H1 (cell line): ENCODE results near the gene TSKS. TPM values are rescaled to one million over a fixed set of nuclear protein-coding genes. Genes with fewer than 3 reads are reported as not detected.

ENCODE experiments used
- CTCF ChIA-PET: fragments of 300-600 bp; sonication (Branson Sonifier 250); formaldehyde crosslinking; loops from one replicate; lab custom pipeline; 2021; ENCODE audit not compliant: partially characterized antibody; lab: Charles Lee
- POLR2A ChIA-PET: fragments of 300-600 bp; sonication (Branson Sonifier 250); formaldehyde crosslinking; loops from one replicate; lab custom pipeline; 2021; ENCODE audit warnings: inconsistent platforms; ENCODE audit not compliant: partially characterized antibody; lab: Charles Lee
- DNase-seq, 2 experiments: peaks; one replicate each; pipeline versions ENCODE4 v3.0.0 to v3.0.0-alpha.2; 2010 to 2022; ENCODE audit warnings: low spot score in 2 of 2, low read depth in 1 of 2, mixed read lengths in 1 of 2
- FAIRE-seq: peaks from 2 replicates; lab custom pipeline; 2011; peaks lifted over from hg19 to GRCh38; lab: Jason Lieb, UNC
- H2AFZ ChIP-seq: 2 replicates; pipeline ENCODE4 v1.8.1; 2012; ENCODE audit warnings: low read length, inconsistent platforms
- H2AK5ac ChIP-seq: 2 replicates; pipeline ENCODE4 v1.6.1; 2013; ENCODE audit warnings: low read depth, low read length
- H2BK120ac ChIP-seq: replicated peaks from 2 replicates; pipeline ENCODE3; 2013; ENCODE audit warnings: low read depth, low read length, inconsistent platforms
- H2BK12ac ChIP-seq: 2 replicates; pipeline ENCODE4 v1.6.1; 2013; ENCODE audit warnings: low read depth, low read length
- H2BK15ac ChIP-seq: 2 replicates; pipeline ENCODE4 v1.6.1; 2013; ENCODE audit warnings: low read length
- H2BK20ac ChIP-seq: 2 replicates; pipeline ENCODE4 v1.6.1; 2013; ENCODE audit warnings: low read length
- H2BK5ac ChIP-seq: 2 replicates; pipeline ENCODE4 v1.6.1; 2013; ENCODE audit warnings: low read depth, low read length
- H3K14ac ChIP-seq: 2 replicates; pipeline ENCODE4 v1.6.1; 2013; ENCODE audit warnings: inconsistent platforms; ENCODE audit not compliant: insufficient read length
- H3K18ac ChIP-seq: 2 replicates; pipeline ENCODE4 v1.6.1; 2013; ENCODE audit warnings: low read length; ENCODE audit errors: extremely low read depth
- H3K23ac ChIP-seq: 2 replicates; pipeline ENCODE4 v1.6.1; 2013; ENCODE audit warnings: inconsistent platforms; ENCODE audit not compliant: insufficient read length
- H3K23me2 ChIP-seq: 2 replicates; pipeline ENCODE4 v1.6.1; 2013; ENCODE audit warnings: low read depth, low read length
- H3K27ac ChIP-seq: 2 replicates; pipeline ENCODE4 v1.6.1; 2011; ENCODE audit warnings: low read depth, low read length, inconsistent platforms
- H3K27me3 ChIP-seq, 4 experiments: replicated peaks in 1 of 4; 1 replicate in 1 of 4; 2 replicates in 3 of 4; pipeline versions ENCODE4 v1.6.1 to v1.8.1; 2011 to 2013; ENCODE audit warnings: low read length in 3 of 4, mild to moderate bottlenecking in 3 of 4, inconsistent platforms in 2 of 4, mixed read lengths in 2 of 4, moderate library complexity in 1 of 4; ENCODE audit not compliant: control insufficient read depth in 3 of 4, insufficient read depth in 3 of 4; ENCODE audit errors: extremely low read depth in 1 of 4
- H3K36me3 ChIP-seq, 4 experiments: 2 replicates each; pipeline versions ENCODE4 v1.6.1 to v1.8.1; 2011 to 2013; ENCODE audit warnings: mild to moderate bottlenecking in 4 of 4, low read length in 3 of 4, moderate library complexity in 2 of 4, control low read depth in 1 of 4, inconsistent platforms in 1 of 4; ENCODE audit not compliant: insufficient read depth in 4 of 4, control insufficient read depth in 2 of 4
- H3K4ac ChIP-seq: replicated peaks from 2 replicates; pipeline ENCODE3; 2013; ENCODE audit warnings: low read length, low read depth, mixed read lengths, inconsistent platforms; ENCODE audit not compliant: insufficient read length
- H3K4me1 ChIP-seq, 4 experiments: replicated peaks in 1 of 4; 1 replicate in 1 of 4; 2 replicates in 3 of 4; pipeline versions ENCODE4 v1.6.1 to v1.8.1; 2011 to 2013; ENCODE audit warnings: low read length in 3 of 4, inconsistent platforms in 2 of 4, mixed read lengths in 1 of 4; ENCODE audit not compliant: insufficient read depth in 4 of 4, control insufficient read depth in 3 of 4
- H3K4me2 ChIP-seq, 2 experiments: 2 replicates each; pipeline versions ENCODE4 v1.6.1 to v1.8.1; 2011 to 2013; ENCODE audit warnings: low read depth in 2 of 2, low read length in 2 of 2, control low read depth in 1 of 2, inconsistent platforms in 1 of 2, mild to moderate bottlenecking in 1 of 2; ENCODE audit not compliant: insufficient read depth in 1 of 2
- H3K4me3 ChIP-seq, 4 experiments: fragments of 200-600, 300-600 bp in 1 of 4; sonication (generic), shearing (Covaris generic), sonication (Bioruptor Twin) in 1 of 4; 2 replicates each; pipeline versions ENCODE4 v1.5.1 to v1.8.1; 2011 to 2016; ENCODE audit warnings: low read length in 4 of 4, low read depth in 3 of 4, control low read depth in 2 of 4, inconsistent platforms in 2 of 4, mild to moderate bottlenecking in 2 of 4, mixed read lengths in 1 of 4, moderate library complexity in 1 of 4; ENCODE audit not compliant: insufficient read depth in 2 of 4; ENCODE audit errors: extremely low read depth in 1 of 4
- H3K56ac ChIP-seq: replicated peaks from 2 replicates; pipeline ENCODE3; 2013; ENCODE audit warnings: low read depth, mild to moderate bottlenecking, mixed read lengths, low read length, inconsistent platforms; ENCODE audit not compliant: insufficient read length
- H3K79me1 ChIP-seq: 2 replicates; pipeline ENCODE4 v1.6.1; 2013; ENCODE audit warnings: low read depth, low read length, control low read depth
- H3K79me2 ChIP-seq, 2 experiments: 2 replicates each; pipeline versions ENCODE4 v1.6.1 to v1.8.1; 2012 to 2013; ENCODE audit warnings: low read length in 2 of 2, mild to moderate bottlenecking in 2 of 2, inconsistent platforms in 1 of 2; ENCODE audit not compliant: insufficient read depth in 2 of 2, control insufficient read depth in 1 of 2
- H3K9ac ChIP-seq, 4 experiments: replicated peaks in 1 of 4; 1 replicate in 1 of 4; 2 replicates in 3 of 4; pipeline versions ENCODE4 v1.6.1 to v1.8.1; 2011 to 2013; ENCODE audit warnings: low read depth in 3 of 4, low read length in 3 of 4, control low read depth in 2 of 4, mild to moderate bottlenecking in 2 of 4, moderate library complexity in 2 of 4, inconsistent platforms in 1 of 4; ENCODE audit errors: extremely low read depth in 1 of 4
- H3K9me3 ChIP-seq, 2 experiments: 2 replicates each; pipeline versions ENCODE4 v1.6.1 to v1.8.1; 2012 to 2013; ENCODE audit warnings: mild to moderate bottlenecking in 2 of 2, moderate library complexity in 2 of 2, control low read depth in 1 of 2, inconsistent platforms in 1 of 2, low read depth in 1 of 2, low read length in 1 of 2, mixed read lengths in 1 of 2; ENCODE audit not compliant: insufficient read depth in 2 of 2
- H4K20me1 ChIP-seq, 2 experiments: replicated peaks in 1 of 2; 2 replicates each; pipeline versions ENCODE3 to v1.8.1; 2011 to 2013; ENCODE audit warnings: inconsistent platforms in 2 of 2, low read length in 2 of 2, mild to moderate bottlenecking in 1 of 2; ENCODE audit not compliant: insufficient read depth in 2 of 2, control insufficient read depth in 1 of 2
- H4K5ac ChIP-seq: 2 replicates; pipeline ENCODE4 v1.6.1; 2013; ENCODE audit warnings: low read length, low read depth, mixed read lengths, inconsistent platforms; ENCODE audit not compliant: insufficient read length
- H4K8ac ChIP-seq: 2 replicates; pipeline ENCODE4 v1.8.0; 2013; ENCODE audit warnings: mild to moderate bottlenecking, moderate library complexity, low read length, inconsistent platforms; ENCODE audit not compliant: insufficient read depth; ENCODE audit errors: extremely low read depth
- H4K91ac ChIP-seq: replicated peaks from 2 replicates; pipeline ENCODE3; 2013; ENCODE audit warnings: low read length, mixed read lengths, inconsistent platforms; ENCODE audit not compliant: insufficient read length
- BCL11A ChIP-seq, 2 experiments: IDR thresholded peaks; one replicate each; pipeline ENCODE4 v1.6.1; 2011; ENCODE audit warnings: low read depth in 2 of 2, low read length in 2 of 2, mild to moderate bottlenecking in 2 of 2
- CBX5 ChIP-seq: fragments of 300-800, 300-1000 bp; sonication (generic); IDR thresholded peaks from 2 replicates; pipeline ENCODE4 v1.7.1; 2016; ENCODE audit warnings: antibody characterized with exemption, low read length, low read depth
- CHD2 ChIP-seq: IDR thresholded peaks from 2 replicates; pipeline ENCODE4 v1.6.1; 2012; ENCODE audit warnings: low read length, improper control_type of control experiment
- CREB1 ChIP-seq: IDR thresholded peaks from 2 replicates; pipeline ENCODE4 v1.6.1; 2012; ENCODE audit warnings: inconsistent platforms
- EGR1 ChIP-seq: IDR thresholded peaks from 2 replicates; pipeline ENCODE4 v1.6.1; 2011; ENCODE audit warnings: low read depth, low read length, borderline replicate concordance
- EZH2 ChIP-seq: fragments of 200-600 bp; sonication (generic); IDR thresholded peaks from 2 replicates; pipeline ENCODE4 v1.7.1; 2012; ENCODE audit warnings: low read depth, mild to moderate bottlenecking, moderate library complexity, low read length, inconsistent platforms; ENCODE audit not compliant: severe bottlenecking
- JUND ChIP-seq: IDR thresholded peaks from 2 replicates; pipeline ENCODE4 v1.6.1; 2011; ENCODE audit warnings: mild to moderate bottlenecking, improper control_type of control experiment, low read length
- KDM5A ChIP-seq: fragments of 200-600 bp; IDR thresholded peaks from 2 replicates; pipeline ENCODE4 v1.7.1; 2012; ENCODE audit warnings: mild to moderate bottlenecking, low read length, inconsistent platforms, mixed read lengths
- POLR2AphosphoS5 ChIP-seq: IDR thresholded peaks from 2 replicates; pipeline ENCODE4 v1.6.1; 2011; ENCODE audit warnings: low read depth, low read length
- RAD21 ChIP-seq, 2 experiments: IDR thresholded peaks in 1 of 2; conservative IDR thresholded peaks in 1 of 2; 2 replicates each; pipeline ENCODE4 v1.6.1; 2011; ENCODE audit warnings: low read depth in 2 of 2, low read length in 2 of 2, improper control_type of control experiment in 1 of 2, inconsistent platforms in 1 of 2, mild to moderate bottlenecking in 1 of 2, moderate library complexity in 1 of 2
- SIRT6 ChIP-seq: IDR thresholded peaks from one replicate; pipeline ENCODE4 v1.7.1; 2012; ENCODE audit warnings: low read length, inconsistent platforms
- SP1 ChIP-seq: IDR thresholded peaks from 2 replicates; pipeline ENCODE4 v1.6.1; 2011; ENCODE audit warnings: low read depth, low read length
- SRF ChIP-seq: IDR thresholded peaks from 2 replicates; pipeline ENCODE4 v1.6.1; 2011; ENCODE audit warnings: mild to moderate bottlenecking, low read depth, low read length, moderate library complexity
- WGBS, 2 experiments: shearing (Covaris generic) in 1 of 2; methylation state at CpG; one replicate each; pipeline versions ENCODE4 v1.1.6 to v1.1.7; 2013 to 2015; ENCODE audit warnings: low lambda C conversion rate in 2 of 2, mixed read lengths in 2 of 2, inconsistent platforms in 1 of 2, low coverage in 1 of 2, missing lambda C conversion rate in 1 of 2; ENCODE audit not compliant: insufficient replicate concordance in 2 of 2, insufficient coverage in 1 of 2, insufficient read length in 1 of 2; ENCODE audit errors: extremely low coverage in 1 of 2, missing lambda C conversion rate in 1 of 2; 5-methylcytosine and 5-hydroxymethylcytosine counted together
- polyA plus RNA-seq, 7 experiments: library from polyadenylated mRNA; depleted of rRNA in 3 of 7; stranded (reverse) in 5 of 7; unstranded in 2 of 7; fragments of >200 nt in 5 of 7; fragments of 200-250 nt in 2 of 7; gene quantifications; 1 replicate in 5 of 7; 2 replicates in 1 of 7; 4 replicates in 1 of 7; pipeline versions ENCODE4 v1.2.1 to v1.2.3, GENCODE V29; 2011 to 2013; ENCODE audit warnings: missing spikeins in 2 of 7, mixed read lengths in 2 of 7
- total RNA-seq: library from RNA; stranded (reverse); fragmentation: NEBNext Ultra II Directional; extraction: Animal tissue kit (Norgen Biotek cat#: 25700); gene quantifications from 2 replicates; pipeline ENCODE4 v1.2.1, GENCODE V29; 2021

The TSKS gene
- total and polyA plus RNA-seq, 2 of the 8 experiments (the other 6 are each of a cell fraction or from before 2014, with no cell fraction given): 0.21 TPM; not detected in 1

DNA sequence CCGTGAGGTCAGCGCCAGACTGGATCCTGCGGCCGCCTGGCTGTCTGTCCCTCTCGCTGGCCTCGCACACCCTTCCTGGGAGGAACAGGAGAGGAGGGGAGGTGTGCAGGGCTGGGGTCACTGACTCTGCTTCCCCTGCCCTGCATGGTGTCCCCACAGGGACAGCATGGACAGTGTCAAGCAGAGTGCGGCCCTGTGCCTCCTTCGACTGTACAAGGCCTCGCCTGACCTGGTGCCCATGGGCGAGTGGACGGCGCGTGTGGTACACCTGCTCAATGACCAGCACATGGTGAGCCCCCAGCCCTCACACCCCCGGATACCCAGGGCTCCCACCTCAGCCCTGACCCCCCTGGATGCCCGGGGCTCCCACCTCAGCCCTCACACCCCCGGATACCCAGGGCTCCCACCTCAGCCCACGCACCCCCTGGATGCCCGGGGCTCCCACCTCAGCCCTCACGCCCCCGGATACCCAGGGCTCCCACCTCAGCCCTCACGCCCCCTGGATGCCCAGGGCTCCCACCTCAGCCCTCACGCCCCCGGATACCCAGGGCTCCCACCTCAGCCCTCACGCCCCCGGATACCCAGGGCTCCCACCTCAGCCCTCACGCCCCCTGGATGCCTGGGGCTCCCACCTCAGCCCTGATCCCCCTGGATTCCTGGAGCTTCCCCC is 28.8 kb upstream of the TSKS start:
- Histone ChIP-seq H3K79me1 (peaks cover 3% of the 10 kb centered on the region), H3K4me3 (no peak overlapping the region), H2AFZ (no peak overlapping the region), H3K4ac (no peak overlapping the region), H3K27me3 (no peaks in the 10 kb centered on the region), H2BK120ac (no peak overlapping the region), H2BK5ac (no peak overlapping the region), H3K4me2 (no peak overlapping the region), H3K14ac (no peak overlapping the region), H4K20me1 (peaks cover 4 to 16% of the 10 kb centered on the region in 2 experiments), H4K5ac (no peak overlapping the region), H2BK20ac (no peak overlapping the region), H3K36me3 (peaks cover 3 to 42% (median 23%) of the 10 kb centered on the region in 4 experiments; a peak in 7 of 8 replicates), H3K56ac (no peak overlapping the region), H3K23ac (no peak overlapping the region), H3K18ac (no peak overlapping the region), H2AK5ac (no peak overlapping the region), H3K23me2 (no peaks in the 10 kb centered on the region), H4K8ac (no peak overlapping the region), H4K91ac (no peak overlapping the region), H2BK15ac (no peak overlapping the region), H2BK12ac (no peak overlapping the region), H3K9ac (no peak overlapping the region), H3K9me3 (no peaks in the 10 kb centered on the region), H3K79me2 (no peaks in the 10 kb centered on the region; a peak in 1 of 4 replicates), H3K4me1 (no peaks in the 10 kb centered on the region), H3K27ac (no peak overlapping the region)
- 97% methylated on average over 15 of the region's 26 CpGs; no CpG with 5 or more reads in 1 of the 2 experiments for WGBS, 2 experiments
- DNase-seq (no peak), FAIRE-seq (no peak)
- ChIA-PET CTCF (interaction anchor here (0.9 to 1.1 kb wide), 3 partner anchors 12 to 108 kb away, joined by 3 read pairs; no protein-coding TSS in a partner anchor), POLR2A (no interaction called here)
- TF ChIP-seq CREB1 (no peak), JUND (no peak), EGR1 (no peak), KDM5A (no peak), EZH2 (no peak), SP1 (no peak), CBX5 (no peak), SIRT6 (no peak), RAD21 (IDR thresholded peaks at IDR 0.05 in 1 of 2, conservative IDR thresholded peaks at IDR 0.05 in 1 of 2; ENCODE audit: low read depth in 2 of 2, low read length in 2 of 2) (no peak), POLR2AphosphoS5 (no peak), BCL11A (IDR thresholded peaks at IDR 0.05; ENCODE audit: low read depth in 2 of 2, low read length in 2 of 2) (no peak), SRF (no peak), CHD2 (no peak)
